Measurements from ENCODE around the gene TBC1D7. TPM values are rescaled to one million over a fixed set of nuclear protein-coding genes. Genes with fewer than 3 reads are reported as not detected.

The TBC1D7 gene
- total RNA-seq, 1 donor from 2014 or later: 18.1 TPM

- H3K4me3 ChIP-seq: no peak overlapping the region
- H3K9me3 ChIP-seq: no peaks in the 10 kb centered on the region
- peak overlapping the region; percentile 24 for H3K27ac ChIP-seq
- intact Hi-C loops (cut with DNase I): no loop called here
- DNase-seq: no peak
- peaks cover 30% of the 10 kb centered on the region for H3K4me1 ChIP-seq
- TF ChIP-seq CTCF (IDR thresholded peaks at IDR 0.05): no peak
- ATAC-seq: peak; percentile 28
- H3K27me3 ChIP-seq: no peaks in the 10 kb centered on the region
- peaks cover 11% of the 10 kb centered on the region for H3K36me3 ChIP-seq
Measured at GRCh38 chr6:13360671-13361540, 32.6 kb upstream of the TBC1D7 start.

GRCh38 chr6:13359287-13359686, 30.9 kb upstream of the TBC1D7 start:
- no peak overlapping the region for H3K4me3 ChIP-seq
- TF ChIP-seq CTCF (IDR thresholded peaks at IDR 0.05): no peak
- H3K27ac ChIP-seq: no peak overlapping the region
- DNase-seq (no peak), ATAC-seq (no peak)
- peaks cover 2% of the 10 kb centered on the region for H3K36me3 ChIP-seq
- intact Hi-C loops (cut with DNase I): no loop called here
- no peaks in the 10 kb centered on the region for H3K27me3 ChIP-seq
- peaks cover 45% of the 10 kb centered on the region for H3K4me1 ChIP-seq
- H3K9me3 ChIP-seq: no peaks in the 10 kb centered on the region

GRCh38 chr6:13358511-13358910, 30.2 kb upstream of the TBC1D7 start:
- no peak for TF ChIP-seq CTCF (IDR thresholded peaks at IDR 0.05)
- Histone ChIP-seq H3K27me3 (no peaks in the 10 kb centered on the region), H3K4me3 (no peak overlapping the region), H3K27ac (no peak overlapping the region), H3K9me3 (no peaks in the 10 kb centered on the region), H3K4me1 (peaks cover 51% of the 10 kb centered on the region), H3K36me3 (no peaks in the 10 kb centered on the region)
- ATAC-seq (no peak), DNase-seq (no peak)
- intact Hi-C loops (cut with DNase I): no loop called here

GRCh38 chr6:13357551-13358075, 29.3 kb upstream of the TBC1D7 start:
- no peak overlapping the region for H3K27ac ChIP-seq
- H3K4me3 ChIP-seq: no peak overlapping the region
- no peaks in the 10 kb centered on the region for H3K27me3 ChIP-seq
- no peak for DNase-seq
- ATAC-seq: no peak
- peaks cover 48% of the 10 kb centered on the region for H3K4me1 ChIP-seq
- intact Hi-C loops (cut with DNase I): no loop called here
- no peaks in the 10 kb centered on the region for H3K9me3 ChIP-seq
- no peaks in the 10 kb centered on the region for H3K36me3 ChIP-seq
- no peak for TF ChIP-seq CTCF (IDR thresholded peaks at IDR 0.05)

- Histone ChIP-seq H3K27ac (peak overlapping the region; percentile 60), H3K4me1 (peaks cover 40% of the 10 kb centered on the region), H3K9me3 (no peaks in the 10 kb centered on the region), H3K36me3 (no peaks in the 10 kb centered on the region), H3K4me3 (no peak overlapping the region), H3K27me3 (no peaks in the 10 kb centered on the region)
- no peak for TF ChIP-seq CTCF (IDR thresholded peaks at IDR 0.05)
- ATAC-seq: no peak
- intact Hi-C loops (cut with DNase I): no loop called here
- DNase-seq: no peak
Measured at GRCh38 chr6:13355999-13356785, 27.9 kb upstream of the TBC1D7 start.

All from upper lobe of right lung (tissue), 1 donor.